ENCODE data around the gene DGCR2.
A peak's percentile ranks its signal among the peaks of the same experiment; 100 is the strongest.
"Not testable (repeated sequence)": the region's sequence is repeated elsewhere in the genome, so short reads cannot be mapped to it uniquely, and the experiment has no call there.

The DGCR2 gene

DNA sequence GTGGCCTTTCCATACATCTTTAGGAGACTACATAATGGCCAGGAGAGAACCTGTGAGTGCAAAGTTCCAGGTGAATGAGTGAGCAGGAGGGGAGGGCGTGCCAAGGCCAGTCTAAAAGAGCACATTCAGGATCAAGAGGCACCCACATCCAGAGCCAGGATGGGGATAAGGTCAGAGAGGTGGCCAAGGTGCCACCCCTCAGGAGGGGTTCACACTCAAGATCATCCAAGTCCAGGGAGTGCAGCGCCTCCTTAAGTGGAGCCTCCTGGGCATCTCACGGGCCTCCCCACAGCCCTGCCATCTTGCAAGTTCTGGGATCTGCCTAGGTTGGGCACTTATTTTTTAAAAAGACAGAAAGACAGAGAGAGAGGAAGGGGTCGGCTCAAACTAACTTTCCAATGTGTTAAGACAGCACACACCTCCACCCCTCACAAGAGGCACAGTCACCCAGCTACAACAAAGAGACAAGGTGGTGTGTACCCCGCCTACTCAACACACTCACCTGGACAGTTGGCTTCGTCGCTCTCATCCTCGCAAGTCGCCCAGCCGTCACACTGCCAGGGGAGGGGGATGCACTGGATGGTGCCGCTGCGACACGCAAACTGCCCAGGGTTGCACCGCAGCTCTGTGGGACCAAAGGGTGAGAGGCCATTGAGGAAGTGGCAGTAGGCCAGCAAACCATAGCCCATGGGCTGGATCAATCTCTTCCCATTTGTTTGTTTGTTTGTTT is 33.2 kb downstream of the DGCR2 start:
- TF ChIP-seq CTCF (IDR thresholded peaks at IDR 0.05; ENCODE audit: low read length, missing control alignments): no peak

DNA sequence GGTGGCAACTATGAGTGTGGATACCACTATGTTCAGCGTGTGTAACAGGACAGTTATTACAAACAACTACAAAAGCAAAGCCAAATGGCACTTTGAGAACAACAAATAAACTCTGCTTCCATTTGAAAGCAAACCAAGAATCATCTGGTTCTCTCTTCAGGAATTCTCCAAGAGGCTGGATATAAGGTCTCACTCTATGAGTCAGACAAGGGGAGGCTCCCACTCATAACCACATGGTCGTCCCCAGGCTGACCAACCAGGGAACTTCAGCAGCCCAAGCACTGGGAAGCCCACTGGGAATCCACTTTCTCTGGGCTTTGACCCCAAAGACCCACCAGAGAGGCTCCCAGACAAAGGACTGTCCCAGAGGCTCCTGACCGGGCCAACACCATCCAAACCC is 35.3 kb downstream of the DGCR2 start:
- H3K4me3 ChIP-seq (replicated peaks; ENCODE audit: low read depth, low read length): no peak overlapping the region
- peak; percentile 44 for DNase-seq (ENCODE audit: low read depth)
- no peak for TF ChIP-seq CTCF (IDR thresholded peaks at IDR 0.05; ENCODE audit: low read length, missing control alignments)

More for the DNA sequence above, 33.2 kb downstream of the DGCR2 start:
- no peak overlapping the region for H3K4me3 ChIP-seq (replicated peaks; ENCODE audit: low read depth, low read length)
- no peak for DNase-seq (ENCODE audit: low read depth)

GRCh38 chr22:19086417-19086816 is 35.8 kb downstream of the DGCR2 start:
- DNase-seq (ENCODE audit: low read depth): no peak
- TF ChIP-seq CTCF (IDR thresholded peaks at IDR 0.05; ENCODE audit: low read length, missing control alignments): no peak
- H3K4me3 ChIP-seq (replicated peaks; ENCODE audit: low read depth, low read length): no peak overlapping the region

GRCh38 chr22:19085233-19085718 is 36.9 kb downstream of the DGCR2 start:
- H3K4me3 ChIP-seq (replicated peaks; ENCODE audit: low read depth, low read length): no peak overlapping the region
- TF ChIP-seq CTCF (IDR thresholded peaks at IDR 0.05; ENCODE audit: low read length, missing control alignments): peak; percentile 60
- peak; percentile 48 for DNase-seq (ENCODE audit: low read depth)

GRCh38 chr22:19084586-19084985 is 37.6 kb downstream of the DGCR2 start:
- not testable (repeated sequence) for H3K4me3 ChIP-seq (replicated peaks; ENCODE audit: low read depth, low read length); DNase-seq (ENCODE audit: low read depth)

- not testable (repeated sequence) for H3K4me3 ChIP-seq (replicated peaks; ENCODE audit: low read depth, low read length); DNase-seq (ENCODE audit: low read depth)
Observed at GRCh38 chr22:19084126-19084525, 38.1 kb downstream of the DGCR2 start.

DNA sequence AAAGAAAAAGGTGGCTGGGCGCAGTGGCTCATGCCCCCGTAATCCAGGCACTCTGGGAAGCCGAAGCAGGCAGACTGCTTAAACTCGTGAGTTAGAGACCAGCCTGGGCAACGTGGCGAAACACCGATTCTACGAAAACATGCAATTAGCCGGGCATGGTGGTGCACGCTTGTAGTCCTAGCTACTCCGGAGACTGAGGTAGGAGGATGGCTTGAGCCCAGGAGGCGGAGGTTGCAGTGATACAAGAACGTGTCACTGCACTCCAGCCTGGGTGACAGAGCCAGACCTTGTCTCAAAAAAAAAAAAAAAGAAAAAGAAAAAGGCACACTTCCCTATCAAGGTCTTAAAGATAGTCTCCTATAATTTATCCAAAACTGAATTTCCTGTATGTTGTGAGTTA is 39.4 kb downstream of the DGCR2 start:
- no peak for TF ChIP-seq CTCF (IDR thresholded peaks at IDR 0.05; ENCODE audit: low read length, missing control alignments)
- no peak for DNase-seq (ENCODE audit: low read depth)
- no peak overlapping the region for H3K4me3 ChIP-seq (replicated peaks; ENCODE audit: low read depth, low read length)

GRCh38 chr22:19082101-19082500 is 40.1 kb downstream of the DGCR2 start:
- no peak overlapping the region for H3K4me3 ChIP-seq (replicated peaks; ENCODE audit: low read depth, low read length)
- no peak for DNase-seq (ENCODE audit: low read depth)
- no peak for TF ChIP-seq CTCF (IDR thresholded peaks at IDR 0.05; ENCODE audit: low read length, missing control alignments)
